Breast epithelium (tissue), 4 donors: ENCODE results near the gene SMAD7. TPM values are rescaled to one million over a fixed set of nuclear protein-coding genes. Genes with fewer than 3 reads are reported as not detected.

Experiments used
- DNase-seq, 2 donors: peaks; one replicate each; pipeline ENCODE4 v3.0.0-alpha.2; 2019; ENCODE audit warnings: low spot score in 2 of 2
- H3K27ac ChIP-seq, 2 donors: fragments of 200-600 bp; sonication (generic) in 1 of 2; one replicate each; pipeline ENCODE4 v1.5.1; 2016 to 2019; ENCODE audit warnings: mild to moderate bottlenecking in 1 of 2
- H3K27me3 ChIP-seq, 2 donors: fragments of 200-600 bp; sonication (generic) in 1 of 2; one replicate each; pipeline versions ENCODE4 v1.5.1 to v1.6.0; 2017 to 2019; ENCODE audit warnings: control low read depth in 1 of 2, mild to moderate bottlenecking in 1 of 2
- H3K36me3 ChIP-seq: fragments of 200-600 bp; one replicate; pipeline ENCODE4 v1.5.1; 2019
- H3K4me1 ChIP-seq, 2 donors: fragments of 200-600 bp; sonication (generic); one replicate each; pipeline ENCODE4 v1.5.1; 2016 to 2019; ENCODE audit warnings: control low read depth in 1 of 2
- H3K4me3 ChIP-seq, 3 donors: fragments of 200-600 bp; sonication (generic); 1 replicate in 2 of 3; 2 replicates in 1 of 3; pipeline ENCODE4 v1.5.1; 2016 to 2019; ENCODE audit warnings: mild to moderate bottlenecking in 3 of 3, moderate library complexity in 2 of 3
- H3K9me3 ChIP-seq, 2 donors: fragments of 200-600 bp; sonication (generic) in 1 of 2; one replicate each; pipeline ENCODE4 v1.5.1; 2016 to 2019; ENCODE audit warnings: control low read depth in 1 of 2
- POLR2A ChIP-seq: fragments of 450-650 bp; IDR thresholded peaks from one replicate; pipeline ENCODE4 v1.6.1; 2016; ENCODE audit warnings: antibody characterized with exemption, mild to moderate bottlenecking, moderate library complexity
- POLR2AphosphoS5 ChIP-seq, 3 donors: sonication (generic); formaldehyde crosslinking; IDR thresholded peaks; one replicate each; pipeline ENCODE4 v1.6.1; 2017; ENCODE audit warnings: antibody characterized with exemption in 3 of 3
- intact Hi-C: fragments of 100-400 bp; cut with DNase I; formaldehyde crosslinking; loops from one replicate; pipeline ENCODE4 v1.15.1; 2023; ENCODE audit warnings: low total_unique reads
- total RNA-seq, 3 donors: library from RNA; depleted of rRNA; stranded (reverse); fragments of >200 nt; gene quantifications; one replicate each; pipeline ENCODE4 v1.1.0, GENCODE V29; 2016
- TF ChIP-seq, protein P1 (sequence below), 3 donors: fragments of 450-650 bp; IDR thresholded peaks; one replicate each; pipeline ENCODE4 v1.5.1; 2016 to 2017; ENCODE audit warnings: antibody characterized with exemption in 3 of 3, mild to moderate bottlenecking in 3 of 3, moderate library complexity in 3 of 3

Gene SMAD7
- total RNA-seq, 3 donors from 2014 or later: 17.4 to 21.2 (median 20.6) TPM

- H3K27ac ChIP-seq: peak overlapping the region; percentile 77 to 83
- H3K4me3 ChIP-seq: peak overlapping the region in 1 of 3 donors; percentile 39
- H3K36me3 ChIP-seq: no peaks in the 10 kb centered on the region
- peaks cover 16 to 41% of the 10 kb centered on the region in 2 donors for H3K4me1 ChIP-seq
- no peak for DNase-seq
- intact Hi-C loops: loop anchor here (5.0 kb wide), 1 partner anchor 949 kb away; no protein-coding TSS in a partner anchor
- no peaks in the 10 kb centered on the region for H3K9me3 ChIP-seq
- no peaks in the 10 kb centered on the region for H3K27me3 ChIP-seq
- no peak for TF ChIP-seq POLR2AphosphoS5 (IDR thresholded peaks at IDR 0.05)
- no peak for TF ChIP-seq POLR2A
- TF ChIP-seq, protein P1, sequence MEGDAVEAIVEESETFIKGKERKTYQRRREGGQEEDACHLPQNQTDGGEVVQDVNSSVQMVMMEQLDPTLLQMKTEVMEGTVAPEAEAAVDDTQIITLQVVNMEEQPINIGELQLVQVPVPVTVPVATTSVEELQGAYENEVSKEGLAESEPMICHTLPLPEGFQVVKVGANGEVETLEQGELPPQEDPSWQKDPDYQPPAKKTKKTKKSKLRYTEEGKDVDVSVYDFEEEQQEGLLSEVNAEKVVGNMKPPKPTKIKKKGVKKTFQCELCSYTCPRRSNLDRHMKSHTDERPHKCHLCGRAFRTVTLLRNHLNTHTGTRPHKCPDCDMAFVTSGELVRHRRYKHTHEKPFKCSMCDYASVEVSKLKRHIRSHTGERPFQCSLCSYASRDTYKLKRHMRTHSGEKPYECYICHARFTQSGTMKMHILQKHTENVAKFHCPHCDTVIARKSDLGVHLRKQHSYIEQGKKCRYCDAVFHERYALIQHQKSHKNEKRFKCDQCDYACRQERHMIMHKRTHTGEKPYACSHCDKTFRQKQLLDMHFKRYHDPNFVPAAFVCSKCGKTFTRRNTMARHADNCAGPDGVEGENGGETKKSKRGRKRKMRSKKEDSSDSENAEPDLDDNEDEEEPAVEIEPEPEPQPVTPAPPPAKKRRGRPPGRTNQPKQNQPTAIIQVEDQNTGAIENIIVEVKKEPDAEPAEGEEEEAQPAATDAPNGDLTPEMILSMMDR (IDR thresholded peaks at IDR 0.05): no peak
Measured at GRCh38 chr18:48928787-48929186, 22.0 kb downstream of the SMAD7 start.

GRCh38 chr18:48927286-48928080 is 23.3 kb downstream of the SMAD7 start:
- intact Hi-C loops: loop anchor here (5.0 kb wide), 1 partner anchor 950 kb away; no protein-coding TSS in a partner anchor
- H3K4me3 ChIP-seq: no peak overlapping the region
- no peak for DNase-seq
- no peaks in the 10 kb centered on the region for H3K9me3 ChIP-seq
- no peaks in the 10 kb centered on the region for H3K36me3 ChIP-seq
- H3K4me1 ChIP-seq: peaks cover 20 to 31% of the 10 kb centered on the region in 2 donors
- H3K27me3 ChIP-seq: no peaks in the 10 kb centered on the region
- TF ChIP-seq POLR2A: no peak
- TF ChIP-seq POLR2AphosphoS5 (IDR thresholded peaks at IDR 0.05): no peak
- peak overlapping the region in 1 of 2 donors; percentile 3 for H3K27ac ChIP-seq

DNA sequence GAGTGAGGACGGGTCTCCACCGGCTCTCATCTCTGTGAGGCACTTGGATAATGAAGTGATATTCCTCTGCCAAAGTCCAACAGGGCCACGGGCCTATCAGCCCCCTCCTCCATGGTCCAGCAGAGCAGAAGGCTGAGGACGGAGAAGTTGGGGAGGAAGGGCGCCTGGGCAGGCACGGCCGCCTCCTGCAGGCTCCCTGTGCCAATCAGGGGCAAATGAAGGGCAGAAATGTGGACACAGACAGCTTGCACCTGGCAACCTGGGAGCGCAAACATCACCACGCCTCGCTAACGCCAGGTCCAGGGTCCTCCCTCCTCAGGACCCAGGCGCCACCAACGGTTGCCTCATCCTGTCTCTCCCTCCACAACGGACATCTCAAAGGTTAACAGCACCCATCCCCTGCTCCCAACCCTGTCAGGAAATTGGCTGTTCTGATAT is 24.3 kb downstream of the SMAD7 start:
- H3K27ac ChIP-seq: peak overlapping the region in 1 of 2 donors; percentile 30
- H3K36me3 ChIP-seq: no peaks in the 10 kb centered on the region
- no peaks in the 10 kb centered on the region for H3K27me3 ChIP-seq
- H3K9me3 ChIP-seq: no peaks in the 10 kb centered on the region
- no peak overlapping the region for H3K4me3 ChIP-seq
- H3K4me1 ChIP-seq: peaks cover 20 to 23% of the 10 kb centered on the region in 2 donors
- no peak for TF ChIP-seq POLR2A
- DNase-seq: no peak
- intact Hi-C loops: loop anchor here (5.0 kb wide), 1 partner anchor 951 kb away; no protein-coding TSS in a partner anchor

GRCh38 chr18:48925491-48925780 is 25.3 kb downstream of the SMAD7 start:
- Histone ChIP-seq H3K4me1 (peaks cover 17 to 18% of the 10 kb centered on the region in 2 donors), H3K4me3 (no peak overlapping the region), H3K27me3 (no peaks in the 10 kb centered on the region), H3K27ac (peak overlapping the region in 1 of 2 donors; percentile 91), H3K9me3 (no peaks in the 10 kb centered on the region), H3K36me3 (no peaks in the 10 kb centered on the region)
- intact Hi-C loops: loop anchor here (5.0 kb wide), 1 partner anchor 952 kb away; no protein-coding TSS in a partner anchor
- no peak for DNase-seq
- TF ChIP-seq POLR2A (no peak), POLR2AphosphoS5 (IDR thresholded peaks at IDR 0.05) (no peak)
- TF ChIP-seq, protein P1 (IDR thresholded peaks at IDR 0.05): no peak

DNA sequence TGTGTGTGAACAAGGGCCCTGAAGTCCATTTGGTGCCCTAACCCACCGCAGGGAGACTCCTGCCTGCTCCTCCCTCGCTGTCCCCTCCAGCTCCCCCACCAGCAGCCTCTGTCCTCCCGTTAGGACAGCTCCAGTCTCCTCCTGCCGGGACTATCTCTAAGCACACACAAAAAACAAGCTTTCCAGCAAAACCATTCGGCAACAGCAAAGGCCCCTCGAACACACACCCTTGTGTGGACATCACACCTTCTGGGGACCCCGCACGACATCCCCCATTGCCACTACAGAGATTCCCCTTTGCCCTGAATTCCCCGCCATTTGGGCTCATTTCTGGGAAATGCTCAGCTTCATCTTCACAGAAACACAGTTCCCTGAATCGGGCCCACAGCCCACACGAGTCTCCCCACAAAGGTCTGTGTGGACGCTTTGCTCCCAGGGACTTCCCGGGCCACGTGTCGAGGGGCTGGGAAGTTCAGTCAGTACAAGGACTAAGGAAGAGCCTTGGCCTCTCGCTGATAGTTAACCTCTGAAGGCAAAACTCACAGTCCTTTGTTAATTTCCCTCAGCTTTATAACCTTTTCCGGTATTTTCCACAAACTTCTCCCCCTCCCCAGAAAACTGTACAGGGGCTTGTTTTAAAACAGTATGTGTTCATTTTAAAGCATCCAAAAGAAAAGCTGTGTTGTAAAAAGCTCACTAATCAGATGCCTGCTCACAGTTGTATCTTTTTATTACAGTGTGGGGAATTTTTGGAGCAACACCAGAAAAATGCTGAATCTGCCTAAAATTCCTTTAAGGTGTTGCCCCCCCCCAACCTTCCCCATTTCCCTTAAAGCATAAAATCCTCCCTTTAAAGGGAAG is 25.9 kb downstream of the SMAD7 start:
- Histone ChIP-seq H3K4me1 (peaks cover 12 to 13% of the 10 kb centered on the region in 2 donors), H3K27me3 (no peaks in the 10 kb centered on the region), H3K36me3 (no peaks in the 10 kb centered on the region), H3K9me3 (no peaks in the 10 kb centered on the region), H3K27ac (peak overlapping the region; percentile 63 to 91), H3K4me3 (peak overlapping the region in 1 of 3 donors; percentile 41)
- DNase-seq: no peak
- intact Hi-C loops: loop anchor here (5.0 kb wide), 1 partner anchor 952 kb away; no protein-coding TSS in a partner anchor
- peak in 1 of 3 donors; percentile 28 for TF ChIP-seq POLR2AphosphoS5 (IDR thresholded peaks at IDR 0.05)
- TF ChIP-seq, protein P1 (IDR thresholded peaks at IDR 0.05): no peak
- TF ChIP-seq POLR2A: no peak
